IPS-18c (cell line): ENCODE data around the gene LRAT.
"Not testable (repeated sequence)": the region's sequence is repeated elsewhere in the genome, so short reads cannot be mapped to it uniquely, and the experiment has no call there.

ENCODE experiments used
- H3K4me3 ChIP-seq: 2 replicates; pipeline ENCODE4 v1.7.0; 2013; ENCODE audit warnings: low read depth, mild to moderate bottlenecking, low read length, moderate library complexity; ENCODE audit not compliant: insufficient read depth
- H3K9me3 ChIP-seq: one replicate; pipeline ENCODE4 v1.6.1; 2013; ENCODE audit warnings: mild to moderate bottlenecking, low read length, moderate library complexity; ENCODE audit not compliant: control insufficient read depth, insufficient read depth

Gene LRAT

DNA sequence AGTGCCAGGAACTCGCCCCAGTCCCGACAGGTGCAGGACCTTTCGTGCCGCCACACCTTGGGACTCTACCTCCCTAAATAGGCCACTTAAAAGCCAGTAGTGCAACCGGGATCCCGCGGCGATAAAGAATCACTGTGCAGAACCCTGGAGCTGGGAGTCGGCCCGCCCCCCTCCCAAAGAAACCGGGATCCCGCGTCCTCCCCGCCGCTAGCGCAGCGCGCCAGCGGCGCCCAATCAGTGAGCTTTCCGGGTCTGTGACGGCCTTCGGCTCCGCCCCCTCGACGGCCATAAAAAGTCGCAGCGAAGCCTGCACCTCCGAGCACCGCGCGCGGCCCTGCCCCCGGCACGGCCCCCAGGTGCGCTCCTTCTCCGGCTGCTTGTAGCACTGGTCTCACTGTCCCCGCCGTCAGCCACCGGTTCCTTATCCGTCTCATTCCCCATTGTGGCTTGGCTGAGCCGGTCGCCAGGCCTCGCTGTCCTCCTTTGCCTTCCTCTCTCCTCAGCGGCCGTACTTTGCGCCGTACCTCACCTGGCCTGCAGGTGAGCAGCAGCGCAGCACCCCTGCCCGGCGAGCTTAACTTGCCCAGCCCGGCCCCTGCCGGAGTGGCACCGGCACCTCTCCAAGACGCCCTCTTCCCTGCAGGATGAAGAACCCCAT lies at the start of gene LRAT:
Gene LRAT, plus strand, starts transcription at position 318 of the 658 bp plus-strand sequence. Its CDS starts 327 bp downstream, at position 645.
- H3K9me3 ChIP-seq = no peaks in the 10 kb centered on the region
- peak within 1 kb of the TSS; percentile 73 for H3K4me3 ChIP-seq

DNA sequence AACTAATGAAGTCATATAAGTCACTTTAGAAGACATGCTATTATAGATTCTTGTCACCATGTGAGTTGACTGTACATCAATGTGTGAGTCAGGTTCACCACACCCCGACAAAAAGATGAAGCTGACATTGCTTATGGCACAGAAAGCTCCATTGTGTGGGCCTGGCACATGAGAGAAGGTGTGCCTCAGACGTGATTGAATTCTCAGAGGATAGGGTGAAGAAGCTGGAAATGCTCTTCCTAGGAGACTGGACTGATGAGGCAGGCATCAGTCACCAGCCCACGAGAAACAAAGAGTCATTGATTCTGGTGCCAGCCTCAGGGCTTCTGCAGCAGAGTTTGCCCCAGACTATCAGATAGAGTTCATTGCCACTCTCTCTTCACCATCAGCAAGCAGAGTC lies 35.9 kb upstream of the LRAT start:
- no peak overlapping the region for H3K4me3 ChIP-seq
- H3K9me3 ChIP-seq = no peaks in the 10 kb centered on the region

DNA sequence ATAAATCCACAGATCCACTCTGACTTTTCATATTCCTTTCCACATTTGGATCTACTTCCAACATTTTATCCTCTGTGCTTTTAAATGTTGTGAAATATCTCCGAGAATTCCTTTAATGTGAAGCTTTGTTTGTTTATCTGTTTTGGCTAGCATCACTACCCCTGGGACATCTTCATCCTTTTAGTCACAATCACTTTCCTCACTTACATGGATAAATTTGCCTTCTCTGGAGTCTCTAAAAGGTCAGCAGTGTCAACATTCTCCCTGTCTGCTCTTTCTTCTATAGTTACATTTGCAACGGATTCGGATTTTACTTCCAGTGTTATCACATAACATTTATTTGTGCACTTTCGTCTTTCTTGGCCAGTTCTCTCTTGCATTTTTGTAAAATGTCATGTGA lies 34.2 kb upstream of the LRAT start:
- no peak overlapping the region for H3K4me3 ChIP-seq
- no peaks in the 10 kb centered on the region for H3K9me3 ChIP-seq

DNA sequence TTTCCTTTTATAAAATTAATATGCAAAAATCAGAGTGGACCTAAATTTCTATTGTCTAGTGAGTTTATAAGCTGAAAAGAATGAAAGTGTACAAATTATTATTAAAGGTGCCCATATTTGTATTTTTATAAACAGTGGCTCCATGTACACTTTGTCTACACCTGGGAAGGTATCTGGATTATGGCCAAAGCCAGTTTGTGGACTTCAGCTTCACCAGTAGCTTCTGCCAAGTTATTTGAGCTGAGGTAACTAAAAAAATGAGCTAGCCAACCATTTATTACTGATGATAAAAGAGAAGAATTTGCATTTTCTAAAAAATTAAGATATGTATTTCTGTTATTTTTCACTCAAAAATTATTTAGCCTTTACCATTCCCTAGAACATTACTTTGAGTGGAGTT lies 32.3 kb upstream of the LRAT start:
- Histone ChIP-seq H3K4me3 (no peak overlapping the region), H3K9me3 (no peaks in the 10 kb centered on the region)

DNA sequence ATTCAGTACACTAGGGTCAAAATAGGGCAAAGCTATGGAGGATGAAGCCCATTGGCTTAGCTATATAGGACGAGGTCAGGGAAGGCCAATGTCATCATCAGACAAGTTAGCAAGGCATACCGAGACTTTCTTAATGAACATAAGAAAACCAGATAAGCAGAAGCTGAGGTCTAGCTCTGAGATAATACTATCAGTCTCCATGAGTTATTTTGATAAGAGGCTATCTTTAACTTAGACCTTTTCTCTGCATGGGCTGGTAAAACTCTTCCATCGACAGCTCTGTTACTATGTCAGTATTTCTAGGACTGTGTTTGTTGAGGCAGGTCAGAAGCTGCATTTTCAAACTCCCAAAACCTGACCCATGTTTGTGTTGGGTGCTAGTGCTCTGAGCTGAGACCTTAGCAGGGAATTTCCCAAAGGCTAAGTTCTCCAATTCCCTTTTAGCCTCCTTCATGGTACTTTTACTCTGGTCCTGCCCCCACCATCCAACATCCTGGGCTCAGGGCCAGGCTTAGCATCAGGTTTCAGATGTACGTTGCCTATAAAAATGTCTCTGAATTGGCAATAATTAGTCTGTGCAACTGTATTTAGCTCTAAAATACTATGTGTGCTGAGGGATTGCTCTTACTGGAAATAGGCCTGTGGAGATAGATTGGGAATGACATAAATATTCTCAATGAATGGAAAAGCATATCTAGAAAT lies 29.3 kb upstream of the LRAT start:
- H3K9me3 ChIP-seq = no peaks in the 10 kb centered on the region

DNA sequence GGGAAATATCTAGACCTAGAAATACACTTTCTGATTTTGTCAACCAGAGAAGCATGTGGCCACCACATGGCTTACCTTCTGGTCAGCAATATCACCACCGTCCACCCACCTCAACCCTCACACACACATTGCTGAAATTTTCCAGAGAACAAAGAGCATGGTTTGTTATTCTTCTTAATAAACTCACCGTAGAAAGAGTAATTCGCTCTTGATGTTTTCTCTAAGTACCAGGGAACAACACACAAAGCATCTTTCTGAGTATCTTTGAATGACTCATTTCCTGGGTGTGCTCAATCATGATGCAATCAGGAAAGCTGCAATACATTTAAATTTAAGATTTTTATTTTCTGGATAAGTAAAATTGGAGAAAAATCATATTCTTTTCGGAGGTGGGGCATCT lies 24.7 kb upstream of the LRAT start:
- no peak overlapping the region for H3K4me3 ChIP-seq
- no peaks in the 10 kb centered on the region for H3K9me3 ChIP-seq

More for the DNA sequence above, 29.3 kb upstream of the LRAT start:
- H3K4me3 ChIP-seq = no peak overlapping the region

DNA sequence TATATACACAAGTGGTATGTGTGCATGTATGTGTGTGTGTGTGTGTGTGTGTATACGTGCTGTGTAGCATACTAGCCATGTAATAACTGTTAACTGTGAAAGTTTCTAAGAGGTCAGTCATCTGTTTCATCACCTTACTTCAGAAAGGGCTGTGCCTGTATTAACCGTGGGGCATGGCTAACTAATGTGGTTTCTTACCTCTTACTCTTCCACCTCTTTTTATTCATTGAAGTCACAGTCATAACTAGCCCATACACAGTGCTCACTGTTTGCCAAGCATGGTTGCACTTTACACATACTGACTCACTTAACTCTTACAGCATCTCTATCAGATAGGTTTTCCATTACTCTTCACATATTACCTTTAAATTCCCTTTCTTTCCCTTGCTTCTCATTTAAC lies 23.7 kb upstream of the LRAT start:
- Histone ChIP-seq H3K9me3 (no peaks in the 10 kb centered on the region), H3K4me3 (no peak overlapping the region)

DNA sequence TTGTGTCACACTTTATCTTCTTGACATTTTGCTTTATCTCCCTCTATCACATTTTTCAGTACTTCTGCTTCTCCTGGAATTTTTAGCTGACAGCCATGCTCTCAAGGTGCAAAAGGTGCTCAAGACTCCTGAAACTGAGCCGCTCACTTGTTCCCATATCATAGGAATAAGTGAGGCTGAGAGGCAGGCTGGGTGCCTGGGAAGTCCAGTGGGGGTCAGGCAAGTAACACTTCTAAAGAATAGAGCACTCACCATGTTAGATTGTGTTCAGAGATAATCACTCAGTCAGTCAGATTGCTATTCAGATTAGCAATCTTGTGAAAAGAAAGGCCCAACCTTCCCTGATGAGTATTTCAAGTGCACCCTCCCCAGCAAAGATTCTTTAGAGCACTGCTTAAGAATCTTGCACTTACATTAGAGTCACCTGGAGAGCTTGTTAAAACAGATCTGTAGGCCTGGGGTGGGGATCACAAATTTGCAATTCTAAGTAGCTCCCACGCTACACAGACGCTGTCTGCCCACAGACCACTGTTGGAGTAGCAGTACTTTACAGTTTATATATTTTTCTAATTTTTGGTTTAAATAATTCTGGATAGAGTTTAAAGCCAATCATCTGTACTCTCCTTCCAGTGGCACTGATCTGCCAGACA lies 23.1 kb upstream of the LRAT start:
- H3K9me3 ChIP-seq = no peaks in the 10 kb centered on the region
- no peak overlapping the region for H3K4me3 ChIP-seq

DNA sequence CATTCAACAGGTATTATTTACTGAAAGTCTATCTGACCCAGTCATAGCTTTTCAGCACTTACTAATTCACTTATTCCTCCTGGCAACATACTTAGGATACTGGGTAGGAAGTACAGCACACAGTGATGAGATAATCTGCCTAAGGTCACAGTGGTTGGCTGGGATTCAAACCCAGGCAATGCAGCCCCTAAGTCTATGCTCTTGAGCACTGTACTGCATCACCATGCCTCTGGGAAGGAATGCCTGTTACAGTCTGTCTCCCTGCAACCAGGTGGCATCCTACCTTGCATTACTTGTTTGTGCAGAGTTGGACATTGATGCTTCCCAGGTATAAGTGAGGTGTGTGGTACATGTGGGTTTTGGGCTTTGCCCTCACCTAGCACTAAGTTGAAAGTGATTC lies 21.5 kb upstream of the LRAT start:
- no peaks in the 10 kb centered on the region for H3K9me3 ChIP-seq
- no peak overlapping the region for H3K4me3 ChIP-seq

DNA sequence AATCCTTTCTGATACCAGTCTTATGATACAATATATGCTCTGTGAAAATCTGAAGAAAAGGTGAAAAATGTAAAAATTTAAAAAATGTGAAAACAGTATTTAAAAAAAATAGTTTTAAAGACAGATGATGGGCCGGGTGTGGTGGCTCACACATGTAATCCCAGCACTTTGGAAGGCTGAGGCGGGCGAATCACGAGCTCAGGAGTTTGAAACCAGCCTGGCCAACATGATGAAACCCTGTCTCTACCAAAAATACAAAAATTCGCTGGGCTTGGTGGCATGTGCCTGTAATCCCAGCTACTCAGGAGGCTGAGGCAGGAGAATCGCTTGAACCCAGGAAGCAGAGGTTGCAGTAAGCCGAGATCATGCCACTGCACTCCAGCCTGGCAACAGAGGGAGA lies 20.2 kb upstream of the LRAT start:
- not testable (repeated sequence) for H3K9me3 ChIP-seq, H3K4me3 ChIP-seq

DNA sequence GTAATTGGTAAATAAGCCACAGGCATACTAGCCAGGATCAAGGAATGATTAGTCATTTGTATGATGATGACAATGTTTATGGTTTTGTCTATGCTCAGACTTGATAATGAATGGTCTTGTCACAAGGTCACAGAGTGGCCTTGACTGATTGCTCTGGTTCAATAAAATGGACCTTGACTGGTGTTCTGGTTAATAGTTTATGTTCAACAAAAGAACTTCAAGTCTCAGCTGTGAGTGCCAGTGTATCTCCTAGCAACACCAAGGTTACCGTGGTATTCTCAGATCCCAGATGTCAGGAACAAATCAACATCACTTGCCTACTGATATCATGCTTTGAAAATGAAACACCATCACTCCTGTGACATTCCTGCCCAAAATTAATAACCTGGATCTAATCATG lies 16.3 kb upstream of the LRAT start:
- H3K9me3 ChIP-seq = no peaks in the 10 kb centered on the region
- H3K4me3 ChIP-seq = no peak overlapping the region

DNA sequence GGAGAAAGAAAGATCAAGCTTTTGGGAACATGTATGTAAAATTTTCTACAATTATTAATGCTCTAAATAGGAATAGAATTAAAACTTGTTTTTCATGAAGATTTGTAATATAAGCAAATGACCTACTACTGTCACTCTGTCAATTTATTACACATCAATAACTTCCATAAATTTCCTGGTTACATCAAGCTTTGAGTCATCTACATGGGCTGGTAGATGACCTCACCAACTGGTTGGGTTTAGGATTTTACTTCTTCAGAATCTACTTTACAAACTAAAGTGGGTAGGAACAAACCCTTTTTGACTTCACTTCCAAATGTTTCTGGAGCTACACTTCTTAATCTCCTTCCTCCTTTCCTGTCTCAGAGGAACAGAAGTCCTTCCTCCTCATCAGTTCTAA lies 12.0 kb upstream of the LRAT start:
- no peak overlapping the region for H3K4me3 ChIP-seq
- no peaks in the 10 kb centered on the region for H3K9me3 ChIP-seq

DNA sequence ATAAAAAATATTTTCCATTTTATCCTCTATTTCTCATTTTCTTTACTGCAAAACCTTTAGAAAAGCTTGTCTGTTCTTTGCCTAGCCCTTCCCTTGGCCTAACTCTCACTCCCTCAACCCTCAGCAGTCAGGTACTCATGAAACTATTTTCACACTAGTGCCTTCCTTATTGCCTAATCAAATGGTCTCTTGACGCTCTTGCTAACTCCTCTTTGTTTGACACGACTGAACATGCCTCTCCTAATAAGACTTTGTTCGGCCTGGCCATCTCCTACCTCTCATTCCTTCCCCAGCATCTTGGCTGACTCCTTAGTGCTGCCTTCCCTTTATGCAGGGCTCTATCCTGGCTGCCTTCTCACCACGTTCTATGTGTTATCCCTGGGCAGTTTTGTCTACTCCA lies 11.1 kb upstream of the LRAT start:
- no peaks in the 10 kb centered on the region for H3K9me3 ChIP-seq
- no peak overlapping the region for H3K4me3 ChIP-seq

DNA sequence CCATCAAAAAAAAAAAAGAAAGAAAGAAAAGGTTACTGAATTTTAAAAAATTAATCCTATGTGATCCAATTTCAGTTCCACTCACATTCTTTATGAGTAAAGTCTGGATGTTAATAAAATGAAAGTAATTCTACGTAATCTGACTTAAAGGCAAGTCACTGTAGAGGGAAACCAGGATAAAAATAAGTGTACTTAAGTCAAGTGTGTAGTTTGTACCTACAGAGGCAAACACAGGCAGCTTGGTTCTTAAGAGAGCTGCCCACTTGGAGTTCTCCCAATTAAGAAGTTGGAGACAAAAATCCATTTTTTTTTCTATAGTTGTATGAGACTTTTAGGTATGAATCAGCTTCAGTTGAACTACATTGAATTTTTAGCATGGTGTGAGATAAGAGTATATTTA lies 7.0 kb upstream of the LRAT start:
- Histone ChIP-seq H3K9me3 (no peaks in the 10 kb centered on the region), H3K4me3 (no peak overlapping the region)

DNA sequence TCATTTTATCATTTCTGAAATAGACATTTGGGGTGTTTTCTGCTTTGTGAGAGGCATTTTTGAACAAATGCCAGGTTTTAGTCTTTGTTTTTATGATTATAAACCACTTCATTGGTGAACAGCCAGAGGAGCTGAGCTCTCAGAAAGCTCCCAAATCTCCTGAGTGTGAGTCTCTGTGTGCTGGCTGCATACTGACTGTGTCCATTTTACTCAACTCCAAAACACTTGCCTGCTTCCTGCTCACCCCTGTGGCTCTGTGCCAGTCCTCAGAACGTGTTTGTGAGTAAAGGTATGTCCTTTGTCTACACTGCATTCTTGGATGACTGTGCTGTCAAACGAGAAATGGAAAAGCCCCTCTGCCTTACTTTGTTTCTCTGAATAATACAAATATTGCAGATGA lies 5.4 kb upstream of the LRAT start:
- Histone ChIP-seq H3K4me3 (no peak overlapping the region), H3K9me3 (no peaks in the 10 kb centered on the region)

DNA sequence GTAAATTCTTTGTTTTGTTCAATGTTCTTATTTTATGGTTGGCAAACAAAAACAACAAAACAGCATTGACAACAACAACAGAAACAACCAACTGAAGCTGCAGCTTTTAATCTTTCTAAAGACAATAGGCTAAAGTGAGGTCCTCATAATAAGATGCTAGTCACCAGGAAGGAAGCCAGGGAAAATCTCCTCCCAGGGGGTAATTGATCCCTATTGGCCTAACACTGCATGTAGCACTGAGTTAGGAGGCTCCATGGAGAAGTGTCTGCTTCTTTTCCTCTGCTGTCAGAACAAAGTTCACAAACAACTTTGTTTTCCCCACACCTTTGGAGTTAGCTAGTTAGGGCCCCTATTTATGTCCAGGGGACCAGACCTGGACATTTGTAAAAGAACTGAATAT lies 4.7 kb upstream of the LRAT start:
- H3K4me3 ChIP-seq = no peak overlapping the region
- H3K9me3 ChIP-seq = no peaks in the 10 kb centered on the region

DNA sequence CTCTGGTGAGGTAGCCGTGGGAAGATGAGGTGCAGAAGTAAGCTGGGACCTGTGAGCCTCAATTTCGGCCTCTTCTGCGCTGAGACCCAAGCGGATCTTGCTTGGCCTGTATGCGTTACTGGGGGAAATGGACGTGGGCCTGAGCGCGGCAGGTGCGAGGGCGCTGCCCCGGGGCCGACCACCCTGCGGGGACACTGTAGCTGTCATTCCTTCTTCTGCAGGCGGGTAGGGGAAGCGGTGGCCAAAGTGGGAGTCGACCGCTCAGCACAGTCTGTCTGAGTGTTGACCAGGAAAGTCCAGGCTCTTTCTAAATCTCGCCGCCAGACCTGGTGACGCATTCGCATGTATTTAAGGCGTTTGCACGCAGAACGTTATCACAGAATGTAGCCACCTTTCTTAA lies 3.3 kb upstream of the LRAT start:
- no peak overlapping the region for H3K4me3 ChIP-seq
- no peaks in the 10 kb centered on the region for H3K9me3 ChIP-seq

DNA sequence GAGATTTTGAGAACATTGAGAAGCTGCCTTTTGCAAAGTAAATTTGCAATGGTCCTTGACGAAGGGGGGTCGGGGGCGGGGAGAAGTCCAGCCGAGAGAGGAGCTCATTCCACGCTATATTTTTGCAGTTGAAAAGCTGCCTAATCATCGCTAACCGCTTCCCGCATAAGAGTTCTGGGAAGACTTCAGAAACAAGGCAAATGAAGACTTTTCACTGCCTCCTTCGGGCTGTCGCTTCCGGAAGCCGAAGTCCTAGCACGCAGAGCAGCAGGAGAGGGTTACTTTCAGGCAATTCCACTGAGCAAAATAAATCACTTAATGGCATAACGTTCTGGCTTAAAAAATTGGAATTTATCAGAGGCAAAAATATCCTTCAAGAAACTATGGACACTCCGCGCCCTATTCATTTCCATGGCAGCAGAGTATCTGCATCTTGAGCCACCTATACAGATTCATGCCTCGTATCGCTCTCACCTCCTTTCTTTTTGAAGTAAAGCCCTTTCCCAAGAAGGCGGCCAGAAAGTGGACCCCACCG lies 2.6 kb upstream of the LRAT start:
- Histone ChIP-seq H3K4me3 (no peak overlapping the region), H3K9me3 (no peaks in the 10 kb centered on the region)
